GM12891 (cell line): ENCODE results near the gene ADM2.
A peak's percentile ranks its signal among the peaks of the same experiment; 100 is the strongest.

Source experiments
- POLR2A ChIP-seq: IDR thresholded peaks from 2 replicates; pipeline ENCODE4 v1.6.1; 2011; ENCODE audit warnings: low read depth, low read length, control low read depth
- POLR2AphosphoS5 ChIP-seq: IDR thresholded peaks from 2 replicates; pipeline ENCODE4 v1.6.1; 2011; ENCODE audit warnings: low read depth, low read length, control low read depth
- TAF1 ChIP-seq: IDR thresholded peaks from 2 replicates; pipeline ENCODE4 v1.6.1; 2011; ENCODE audit warnings: low read depth, low read length, control low read depth

DNA sequence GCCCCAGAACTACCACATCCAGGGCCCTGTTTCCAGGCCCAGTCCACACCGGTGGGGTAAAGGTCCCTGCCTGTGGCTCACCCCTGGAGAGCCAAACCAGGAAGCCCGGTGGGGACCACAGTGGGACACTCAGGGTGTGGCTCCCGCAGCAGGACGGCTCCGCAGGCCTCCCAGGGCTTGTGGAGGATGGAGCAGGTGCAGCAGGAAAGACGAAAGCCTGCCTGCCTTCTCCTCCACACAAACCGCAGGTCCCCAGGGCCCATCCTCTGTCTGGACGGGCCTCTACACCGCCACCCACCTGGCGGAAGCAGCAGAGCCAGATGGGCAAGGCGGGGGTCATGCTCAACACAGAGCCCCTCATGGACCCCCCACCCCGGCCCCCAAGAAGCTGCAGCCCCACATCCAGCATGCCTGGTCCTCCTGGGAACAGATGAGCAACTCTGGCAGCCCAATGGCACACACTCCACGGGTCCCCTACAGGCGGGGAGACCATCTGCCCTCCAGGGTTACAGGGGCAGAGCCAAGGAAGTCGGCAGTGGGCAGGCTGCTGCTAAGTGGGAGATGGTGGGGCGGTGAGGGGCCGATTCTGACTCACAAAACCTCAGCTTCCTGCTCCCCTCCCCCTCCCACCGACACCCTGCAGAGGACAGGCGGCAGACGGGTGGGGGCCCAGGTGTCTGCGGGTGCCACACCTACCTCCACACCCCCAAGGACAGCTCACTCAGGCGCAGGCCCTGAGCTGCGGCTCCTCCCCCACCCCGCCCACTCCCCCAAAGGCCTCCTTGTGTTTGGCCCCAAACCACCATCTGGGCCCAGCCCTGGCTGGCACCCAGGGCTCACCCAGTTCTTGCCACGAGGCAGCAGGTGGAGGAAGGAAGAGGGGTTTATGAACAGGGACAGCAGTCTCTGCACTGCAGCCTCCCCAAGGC, 11.7 kb upstream of the ADM2 start:
- TF ChIP-seq POLR2A (no peak), POLR2AphosphoS5 (0 out of 2 replicates have a peak, but pooled peaks have one; percentile 13), TAF1 (no peak)
